Fibroblast of villous mesenchyme (primary cell): ENCODE results near the gene ABR. TPM values are rescaled to one million over a fixed set of nuclear protein-coding genes. Genes with fewer than 3 reads are reported as not detected.
"Not testable (repeated sequence)": the region's sequence is repeated elsewhere in the genome, so short reads cannot be mapped to it uniquely, and the experiment has no call there.

Experiments used
- DNase-seq: peaks from one replicate; pipeline ENCODE4 v3.0.0-alpha.2; 2010; ENCODE audit warnings: low read depth
- H3K4me3 ChIP-seq: 2 replicates; pipeline ENCODE4 v1.5.1; 2011; ENCODE audit warnings: low read depth, mild to moderate bottlenecking, low read length
- CTCF ChIP-seq: IDR thresholded peaks from 2 replicates; pipeline ENCODE4 v1.5.1; 2012; ENCODE audit warnings: low read depth, mild to moderate bottlenecking, low read length; ENCODE audit not compliant: insufficient read depth
- total RNA-seq: library from RNA; depleted of rRNA; stranded (reverse); fragments of >200 nt; gene quantifications from 2 replicates; pipeline ENCODE4 v1.2.3, GENCODE V29; 2012

Gene ABR
- total RNA-seq, 1 donor, result 51.8 TPM

- no peak for TF ChIP-seq CTCF
- DNase-seq, result no peak
Observed at GRCh38 chr17:1202291-1202690, 22.5 kb upstream of the ABR start.

GRCh38 chr17:1201132-1201702 lies 21.4 kb upstream of the ABR start:
- no peak overlapping the region for H3K4me3 ChIP-seq
- no peak for TF ChIP-seq CTCF
- DNase-seq, result no peak

More at GRCh38 chr17:1202291-1202690, 22.5 kb upstream of the ABR start:
- no peak overlapping the region for H3K4me3 ChIP-seq

GRCh38 chr17:1199271-1199743 lies 19.5 kb upstream of the ABR start:
- DNase-seq, result not testable (repeated sequence)

GRCh38 chr17:1197781-1198490 lies 18.2 kb upstream of the ABR start:
- H3K4me3 ChIP-seq, result no peak overlapping the region
- TF ChIP-seq CTCF, result no peak
- peak; percentile 80 for DNase-seq

More at GRCh38 chr17:1199271-1199743, 19.5 kb upstream of the ABR start:
- not testable (repeated sequence) for H3K4me3 ChIP-seq

- no peak for TF ChIP-seq CTCF
- peak; percentile 95 for DNase-seq
- H3K4me3 ChIP-seq, result no peak overlapping the region
Observed at GRCh38 chr17:1197379-1197778, 17.6 kb upstream of the ABR start.

- H3K4me3 ChIP-seq, result no peak overlapping the region
- no peak for TF ChIP-seq CTCF
- DNase-seq, result no peak
Observed at GRCh38 chr17:1196946-1197345, 17.2 kb upstream of the ABR start.

GRCh38 chr17:1192911-1193699 lies 13.3 kb upstream of the ABR start:
- TF ChIP-seq CTCF, result no peak
- no peak overlapping the region for H3K4me3 ChIP-seq
- DNase-seq, result no peak
